ENCODE measurements around the gene AKAP8L. TPM values are rescaled to one million over a fixed set of nuclear protein-coding genes. Genes with fewer than 3 reads are reported as not detected.
A peak's percentile ranks its signal among the peaks of the same experiment; 100 is the strongest.

The AKAP8L gene
- total RNA-seq, 1 experiment from 2014 or later = 123 TPM

DNA sequence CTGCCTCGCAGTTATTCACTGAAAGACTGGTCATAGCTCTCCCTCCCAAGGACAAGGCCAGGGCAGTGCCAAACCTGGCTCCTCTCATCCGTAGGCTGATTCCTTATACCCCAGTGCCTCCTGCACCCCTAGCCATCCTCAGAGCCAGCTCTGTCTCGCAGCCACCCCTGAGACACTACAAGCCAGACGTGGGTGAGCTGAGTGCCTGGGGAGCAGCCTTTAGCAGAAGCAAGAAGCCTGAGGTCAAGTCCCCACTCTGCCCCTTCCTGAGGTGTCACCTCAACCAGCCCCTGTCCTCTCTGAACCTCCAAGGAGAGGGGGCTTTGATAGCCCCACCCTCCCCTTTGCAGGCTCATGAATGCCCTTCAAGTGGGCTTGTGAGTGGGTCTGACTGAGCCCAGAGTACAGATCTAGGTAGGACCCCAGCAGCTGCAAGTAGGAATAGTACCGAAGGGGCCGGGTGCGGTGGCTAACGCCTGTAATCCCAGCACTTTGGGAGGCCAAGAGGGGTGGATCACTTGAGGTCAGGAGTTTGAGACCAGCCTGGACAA is 14.8 kb upstream of the AKAP8L start:
- DNase-seq = no peak
- H3K14ac ChIP-seq (ENCODE audit: insufficient read depth, low read length) = no peak overlapping the region; the same call in 1 of the 2 replicates
- no peak overlapping the region for H2BK120ac ChIP-seq (ENCODE audit: low read depth, low read length, poor library complexity, severe bottlenecking)
- H3K4me2 ChIP-seq (ENCODE audit: insufficient read depth, insufficient read length, low read length) = peak overlapping the region; percentile 43
- H3K27ac Mint-ChIP-seq = peak overlapping the region in 2 of 3 experiments; percentile 82 to 97; a peak in 4 of 7 replicates
- H3K36me3 Mint-ChIP-seq (ENCODE audit: insufficient read depth in 1 of 3, low read depth in 3 of 3) = peaks cover 0 to 7% (median 7%) of the 10 kb centered on the region in 3 experiments; a peak in 5 of 7 replicates
- no peak overlapping the region for H2AK5ac ChIP-seq (ENCODE audit: insufficient read length, low read length)
- peak overlapping the region; percentile 82 to 99 for H3K4me3 Mint-ChIP-seq
- H3K27me3 ChIP-seq (ENCODE audit: insufficient read depth, low read length) = no peaks in the 10 kb centered on the region
- no peak overlapping the region for H3K56ac ChIP-seq (ENCODE audit: insufficient read length, low read depth, low read length)
- no CpG with 5 or more reads among the region's 8 CpGs for WGBS (ENCODE audit: extremely low coverage, insufficient read length, low lambda C conversion rate)
- H2BK20ac ChIP-seq (ENCODE audit: low read depth, low read length, poor library complexity, severe bottlenecking) = no peak overlapping the region
- no peak overlapping the region for H2BK15ac ChIP-seq (ENCODE audit: low read depth, low read length)
- H3K9me3 ChIP-seq (ENCODE audit: control insufficient read depth, low read depth, low read length) = no peaks in the 10 kb centered on the region
- H3K4me1 Mint-ChIP-seq = peaks cover 20 to 22% of the 10 kb centered on the region in 2 experiments
- H4K8ac ChIP-seq (replicated peaks; ENCODE audit: insufficient read length, low read depth, low read length) = no peak overlapping the region
- no peak overlapping the region for H4K5ac ChIP-seq (ENCODE audit: insufficient read length, low read depth, low read length)
- no peak overlapping the region for H3T11ph ChIP-seq (ENCODE audit: low read length)
- H3K27ac ChIP-seq (ENCODE audit: insufficient read length, low read depth, low read length) = no peak overlapping the region
- H2AFZ ChIP-seq (ENCODE audit: low read length) = no peak overlapping the region
- H3K27me3 Mint-ChIP-seq (ENCODE audit: low read depth) = no peaks in the 10 kb centered on the region
- H4K91ac ChIP-seq (ENCODE audit: insufficient read length, low read depth, low read length) = no peak overlapping the region
- H3K18ac ChIP-seq (ENCODE audit: insufficient read length, low read depth, low read length) = no peak overlapping the region
- H3K79me2 ChIP-seq (ENCODE audit: insufficient read depth, low read length) = peaks cover 4% of the 10 kb centered on the region; the same call in 1 of the 2 replicates
- H3K4me1 ChIP-seq (ENCODE audit: insufficient read depth, low read length) = no peaks in the 10 kb centered on the region; the same call in 1 of the 2 replicates
- H2BK5ac ChIP-seq (ENCODE audit: insufficient read length, low read length) = no peak overlapping the region
- peaks cover 15% of the 10 kb centered on the region for H3K23me2 ChIP-seq (ENCODE audit: insufficient read length, low read depth, low read length, poor library complexity, severe bottlenecking)
- H2BK12ac ChIP-seq (ENCODE audit: insufficient read length, low read depth, low read length) = no peak overlapping the region
- no peak overlapping the region for H3K23ac ChIP-seq (ENCODE audit: insufficient read length, low read depth, low read length)
- peaks cover 5% of the 10 kb centered on the region for H3K79me1 ChIP-seq (ENCODE audit: insufficient read depth, low read depth, low read length, poor library complexity, severe bottlenecking)
- no peaks in the 10 kb centered on the region; a peak in 1 of 5 replicates for H3K9me3 Mint-ChIP-seq
- no peaks in the 10 kb centered on the region for H4K20me1 ChIP-seq (ENCODE audit: control insufficient read depth, insufficient read depth, insufficient read length)
- no peak overlapping the region for H3K9ac ChIP-seq (ENCODE audit: extremely low read depth, insufficient read length, low read length)
- TF ChIP-seq, protein P1, sequence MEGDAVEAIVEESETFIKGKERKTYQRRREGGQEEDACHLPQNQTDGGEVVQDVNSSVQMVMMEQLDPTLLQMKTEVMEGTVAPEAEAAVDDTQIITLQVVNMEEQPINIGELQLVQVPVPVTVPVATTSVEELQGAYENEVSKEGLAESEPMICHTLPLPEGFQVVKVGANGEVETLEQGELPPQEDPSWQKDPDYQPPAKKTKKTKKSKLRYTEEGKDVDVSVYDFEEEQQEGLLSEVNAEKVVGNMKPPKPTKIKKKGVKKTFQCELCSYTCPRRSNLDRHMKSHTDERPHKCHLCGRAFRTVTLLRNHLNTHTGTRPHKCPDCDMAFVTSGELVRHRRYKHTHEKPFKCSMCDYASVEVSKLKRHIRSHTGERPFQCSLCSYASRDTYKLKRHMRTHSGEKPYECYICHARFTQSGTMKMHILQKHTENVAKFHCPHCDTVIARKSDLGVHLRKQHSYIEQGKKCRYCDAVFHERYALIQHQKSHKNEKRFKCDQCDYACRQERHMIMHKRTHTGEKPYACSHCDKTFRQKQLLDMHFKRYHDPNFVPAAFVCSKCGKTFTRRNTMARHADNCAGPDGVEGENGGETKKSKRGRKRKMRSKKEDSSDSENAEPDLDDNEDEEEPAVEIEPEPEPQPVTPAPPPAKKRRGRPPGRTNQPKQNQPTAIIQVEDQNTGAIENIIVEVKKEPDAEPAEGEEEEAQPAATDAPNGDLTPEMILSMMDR (conservative IDR thresholded peaks at IDR 0.05) = no peak
- no peak overlapping the region for H3K4ac ChIP-seq (ENCODE audit: low read depth, low read length)
